DMS53 treated with DMSO at 0.1 percent for 48 hours (cell line): ENCODE results near the gene TOM1.

Experiments
- DNase-seq: peaks from one replicate; lab custom pipeline; 2025; ENCODE audit not compliant: unreplicated experiment; lab: John Stamatoyannopoulos, UW

Gene TOM1

DNA sequence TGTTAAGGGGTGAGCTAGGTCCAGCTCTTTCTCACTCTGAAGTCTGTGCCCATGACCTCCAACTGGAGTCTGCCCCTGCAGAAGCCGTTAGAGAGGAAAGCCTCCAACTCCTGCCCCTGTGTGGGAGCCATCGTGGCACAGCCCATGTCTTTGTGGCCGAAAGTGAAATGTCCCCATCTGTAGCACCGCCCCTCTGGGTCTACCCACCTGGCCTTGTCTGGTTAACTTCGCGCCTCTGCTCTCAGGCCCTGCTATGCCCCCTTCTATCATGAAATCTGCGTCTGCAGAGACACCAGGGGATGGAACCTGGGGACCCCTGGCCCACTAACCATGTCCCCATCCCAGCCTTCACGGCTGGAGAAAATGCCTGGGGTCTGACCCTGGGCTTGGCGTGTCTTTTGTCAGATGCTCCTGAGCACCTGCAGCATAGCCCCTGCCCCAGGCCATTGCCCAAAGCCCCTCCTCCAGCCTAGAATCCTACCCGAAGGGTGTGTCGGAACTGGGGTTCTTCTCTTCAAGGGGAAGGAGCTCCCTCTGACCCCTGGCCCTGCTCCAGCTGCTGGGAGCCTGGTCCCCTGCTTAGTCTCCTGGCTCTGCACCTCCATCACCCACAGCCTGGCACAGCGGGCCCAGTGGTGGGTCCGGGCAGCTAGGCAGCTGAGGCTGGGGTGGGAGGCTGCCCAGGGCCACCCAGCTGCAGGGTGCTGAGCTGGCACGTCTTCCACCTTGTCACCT lies 45.4 kb downstream of the TOM1 start:
- no peak for DNase-seq

DNA sequence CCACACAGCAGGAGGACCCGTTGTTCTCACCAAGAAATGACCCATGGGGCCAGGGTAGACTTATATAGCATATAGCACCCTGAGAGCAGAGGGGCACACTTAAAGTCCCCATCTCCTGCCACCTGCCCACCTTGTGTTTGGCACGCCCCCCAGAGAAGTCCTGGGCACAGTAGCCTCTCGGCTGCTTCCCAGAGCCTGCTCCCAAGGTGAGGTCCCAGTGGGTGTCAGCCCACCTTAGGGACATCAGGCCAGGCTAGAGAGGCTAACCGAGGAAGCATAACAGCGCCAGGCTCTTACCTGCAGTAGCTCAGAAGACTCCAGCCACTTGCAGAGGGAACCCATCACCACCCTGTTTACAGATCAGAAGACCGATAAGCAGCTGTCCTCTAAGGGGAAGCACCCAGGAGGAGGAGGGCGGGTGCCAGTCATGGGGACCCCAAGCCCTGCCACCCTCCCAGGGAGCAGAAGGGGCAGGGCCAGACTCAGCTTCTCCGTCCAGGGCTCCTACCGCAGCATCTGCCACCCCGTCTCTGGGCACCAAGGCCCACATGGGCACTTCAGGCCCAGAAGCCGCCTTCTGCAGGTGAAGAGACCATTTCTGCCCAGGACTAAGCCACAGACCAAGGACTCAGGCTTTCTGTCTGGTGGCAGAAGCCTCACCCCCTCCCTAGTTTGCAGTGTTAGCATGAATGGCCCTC lies 46.3 kb downstream of the TOM1 start:
- no peak for DNase-seq

DNA sequence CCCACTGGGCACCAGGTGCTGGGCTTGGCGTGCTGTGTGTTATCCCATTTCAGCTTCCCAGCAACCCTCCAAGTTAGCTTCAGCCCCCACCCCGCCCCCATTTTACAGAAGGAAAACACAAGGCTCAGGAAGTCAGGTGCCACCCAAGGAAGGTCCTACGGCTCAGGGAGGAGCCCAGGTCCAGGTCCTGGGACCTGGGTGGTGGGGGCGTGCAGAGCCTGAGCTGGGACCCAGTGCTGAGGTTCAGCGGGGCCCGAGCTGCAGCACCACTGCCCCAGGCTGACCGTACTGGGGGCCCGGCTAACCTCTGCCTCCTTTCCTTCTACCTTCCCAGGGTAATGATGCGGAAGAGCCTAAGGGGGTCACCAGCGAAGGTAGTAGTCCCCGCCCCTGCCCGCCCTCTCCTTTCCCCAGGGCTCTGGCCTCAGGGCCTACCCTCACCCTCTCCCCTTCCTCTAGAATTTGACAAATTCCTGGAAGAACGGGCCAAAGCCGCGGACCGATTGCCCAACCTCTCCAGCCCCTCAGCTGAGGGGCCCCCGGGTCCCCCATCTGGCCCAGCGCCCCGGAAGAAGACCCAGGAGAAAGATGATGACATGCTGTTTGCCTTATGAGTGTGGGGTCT lies 47.0 kb downstream of the TOM1 start:
- DNase-seq = no peak

DNA sequence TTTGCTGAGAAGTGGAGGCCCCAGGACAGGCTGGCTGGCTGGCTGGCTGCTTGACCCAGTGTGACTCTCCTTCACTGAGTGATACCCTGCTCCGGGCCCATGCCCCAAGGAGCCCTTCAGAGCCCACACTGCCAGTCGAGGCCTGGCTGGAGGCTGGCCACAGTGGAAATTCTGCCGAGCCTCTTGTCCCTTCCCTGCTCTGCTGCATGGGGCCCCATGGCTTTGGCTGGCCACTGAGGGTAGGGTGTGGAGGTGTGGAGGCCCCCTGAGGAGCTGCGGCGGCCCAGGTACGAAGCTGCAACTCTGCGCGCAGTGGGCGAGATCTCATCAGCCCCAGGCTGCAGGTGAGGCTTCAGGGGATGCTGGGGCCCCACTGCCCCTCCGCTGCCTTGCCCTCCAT lies 47.8 kb downstream of the TOM1 start:
- DNase-seq = no peak

DNA sequence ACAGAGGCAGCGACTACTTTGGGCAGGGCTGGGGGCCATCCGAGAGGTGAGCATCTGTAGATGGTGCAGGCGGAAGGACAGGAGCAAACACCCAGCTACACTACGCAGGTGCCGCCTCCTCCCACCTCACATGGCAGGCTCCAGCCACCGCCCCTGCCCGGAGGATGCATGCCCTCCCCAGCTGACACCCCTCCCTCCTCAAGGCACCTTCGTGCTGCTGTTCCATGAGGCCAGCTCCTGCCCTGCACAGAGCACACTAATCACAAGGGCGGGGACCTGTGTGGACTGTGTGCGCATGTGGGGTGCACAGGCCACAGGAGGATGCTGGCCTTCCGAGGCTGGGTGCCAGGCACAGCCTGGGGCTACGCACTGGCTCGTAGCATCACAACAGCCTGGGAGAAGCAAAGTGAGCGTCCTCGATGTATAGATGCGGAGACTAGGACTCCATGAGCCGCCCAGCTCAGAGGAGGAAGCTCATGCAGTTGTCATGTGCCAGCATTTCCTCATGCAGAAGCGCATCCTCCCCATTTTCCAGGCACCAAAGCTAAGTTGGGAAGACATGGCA lies 48.4 kb downstream of the TOM1 start:
- DNase-seq = no peak

DNA sequence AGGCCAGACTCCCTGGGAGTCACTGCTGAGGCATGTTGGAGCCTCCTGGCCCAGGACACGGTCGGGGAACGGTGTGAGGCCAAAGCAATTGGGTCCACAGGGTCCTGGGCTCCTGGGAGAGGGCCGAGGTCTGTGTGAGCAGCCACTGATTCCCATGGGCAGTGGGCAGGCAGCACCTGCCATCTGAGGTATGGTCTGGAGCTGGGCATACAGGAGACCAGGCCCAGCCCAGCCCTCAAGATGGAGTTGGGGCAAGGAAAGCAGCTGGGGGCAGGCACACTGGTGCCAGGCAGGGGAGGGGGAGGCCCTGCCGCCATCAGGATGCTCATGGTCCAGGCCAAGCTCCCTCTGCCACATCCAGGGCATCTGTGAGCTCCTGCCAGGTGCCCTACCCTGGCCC lies 49.0 kb downstream of the TOM1 start:
- no peak for DNase-seq

DNA sequence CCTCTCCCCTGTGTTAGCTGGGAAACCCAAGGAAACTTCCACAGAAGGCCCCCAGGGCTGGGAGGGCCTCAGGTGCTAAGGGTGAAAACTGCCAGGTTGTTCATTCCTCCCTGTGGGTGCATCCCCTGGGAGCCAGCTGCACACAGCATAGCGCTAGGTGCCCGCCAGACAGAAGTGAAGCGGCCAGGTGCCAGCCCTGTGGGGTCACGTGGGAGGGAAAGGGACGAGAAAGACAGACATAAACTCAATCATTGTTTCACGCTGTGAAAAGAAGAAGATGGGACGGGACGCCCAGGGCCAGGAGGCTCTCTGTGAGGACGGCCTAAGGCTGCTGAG lies 49.6 kb downstream of the TOM1 start:
- peak; percentile 5 for DNase-seq

DNA sequence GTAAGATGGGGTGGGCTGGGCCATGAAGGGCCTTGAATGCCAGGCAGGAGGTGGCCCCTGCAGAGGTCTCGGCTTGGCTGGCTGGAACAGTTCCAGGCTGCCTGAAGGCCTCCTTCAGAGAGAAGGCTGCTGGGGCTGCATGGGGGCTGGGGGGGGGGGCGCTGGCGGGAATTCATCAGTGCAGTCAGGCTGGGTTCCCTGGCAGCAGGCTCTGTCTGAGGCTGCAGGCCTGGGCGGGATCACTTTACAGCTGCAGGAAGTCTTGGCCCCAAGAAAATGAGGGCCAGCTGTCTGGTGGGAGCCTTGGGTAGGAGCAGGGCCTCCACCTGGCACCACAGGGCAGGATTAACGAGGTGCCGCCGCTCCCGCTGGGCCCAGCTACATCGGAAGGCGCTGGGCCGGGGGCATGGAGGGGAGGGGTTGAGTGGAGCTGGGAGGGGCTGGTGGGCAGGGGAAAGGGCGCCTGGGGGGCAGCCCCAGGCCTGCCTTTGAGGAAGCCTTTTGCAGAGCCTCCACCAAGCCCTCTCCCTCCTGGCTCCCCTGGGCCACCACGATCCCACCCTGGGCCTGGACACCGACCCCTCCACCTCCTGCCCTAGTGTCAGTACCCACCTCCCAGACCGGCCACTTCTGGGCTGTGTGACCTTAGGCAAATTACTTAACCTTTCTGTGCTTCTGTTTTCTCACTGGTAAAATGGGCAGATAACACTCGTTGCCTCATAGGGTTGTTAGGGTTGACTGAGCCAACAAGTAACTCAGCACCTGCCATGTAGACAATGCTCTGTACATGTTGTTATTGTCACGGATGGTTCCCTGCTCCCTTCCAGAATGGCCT lies 50.2 kb downstream of the TOM1 start:
- DNase-seq = peak; percentile 21

DNA sequence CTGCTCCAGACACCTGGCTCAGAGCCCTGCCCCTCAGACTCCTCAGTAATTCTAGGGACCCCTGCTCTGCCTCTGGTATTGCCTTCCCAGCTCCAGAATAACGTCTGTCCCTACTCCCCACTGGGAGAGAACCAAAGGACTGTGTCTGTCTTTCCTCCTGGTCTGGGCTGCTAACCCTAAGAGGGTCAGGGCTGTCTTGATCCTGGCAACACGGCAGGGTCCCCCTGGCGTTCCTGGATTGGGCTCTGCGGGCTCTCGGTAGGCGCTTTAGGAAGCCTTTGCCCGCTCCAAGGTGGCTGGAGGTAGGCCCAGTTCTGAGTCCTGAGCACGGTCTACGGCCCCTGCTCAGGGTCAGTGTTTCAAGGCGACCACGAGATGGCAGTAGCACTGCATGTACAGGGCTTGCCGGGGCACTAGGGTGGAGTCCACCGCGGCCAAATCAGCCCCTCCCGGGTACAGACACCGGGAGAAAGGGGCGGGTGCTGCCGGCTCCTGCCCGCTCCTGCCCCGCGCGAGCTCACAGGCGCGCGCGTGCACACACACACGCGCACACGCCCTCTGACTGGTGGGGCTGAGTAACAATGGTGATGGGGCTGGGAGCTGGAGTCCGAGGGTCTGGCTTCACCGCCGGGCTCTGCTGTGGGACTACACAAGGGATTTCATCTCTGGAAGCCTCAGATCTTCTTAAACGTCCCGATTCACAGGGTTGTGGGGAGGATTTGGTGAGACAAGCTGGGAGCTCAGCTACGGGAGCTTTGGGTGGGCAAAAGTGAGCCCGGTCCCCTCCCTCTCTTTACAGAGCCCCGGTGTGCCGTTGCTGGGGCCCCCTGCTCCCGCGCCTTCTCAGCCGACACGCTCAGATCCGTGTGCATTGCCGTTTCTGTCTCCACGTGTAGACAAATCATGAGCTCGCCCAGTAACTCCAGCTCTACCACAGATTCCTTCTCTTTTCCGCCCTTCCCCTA lies 51.1 kb downstream of the TOM1 start:
- DNase-seq = peak; percentile 55

DNA sequence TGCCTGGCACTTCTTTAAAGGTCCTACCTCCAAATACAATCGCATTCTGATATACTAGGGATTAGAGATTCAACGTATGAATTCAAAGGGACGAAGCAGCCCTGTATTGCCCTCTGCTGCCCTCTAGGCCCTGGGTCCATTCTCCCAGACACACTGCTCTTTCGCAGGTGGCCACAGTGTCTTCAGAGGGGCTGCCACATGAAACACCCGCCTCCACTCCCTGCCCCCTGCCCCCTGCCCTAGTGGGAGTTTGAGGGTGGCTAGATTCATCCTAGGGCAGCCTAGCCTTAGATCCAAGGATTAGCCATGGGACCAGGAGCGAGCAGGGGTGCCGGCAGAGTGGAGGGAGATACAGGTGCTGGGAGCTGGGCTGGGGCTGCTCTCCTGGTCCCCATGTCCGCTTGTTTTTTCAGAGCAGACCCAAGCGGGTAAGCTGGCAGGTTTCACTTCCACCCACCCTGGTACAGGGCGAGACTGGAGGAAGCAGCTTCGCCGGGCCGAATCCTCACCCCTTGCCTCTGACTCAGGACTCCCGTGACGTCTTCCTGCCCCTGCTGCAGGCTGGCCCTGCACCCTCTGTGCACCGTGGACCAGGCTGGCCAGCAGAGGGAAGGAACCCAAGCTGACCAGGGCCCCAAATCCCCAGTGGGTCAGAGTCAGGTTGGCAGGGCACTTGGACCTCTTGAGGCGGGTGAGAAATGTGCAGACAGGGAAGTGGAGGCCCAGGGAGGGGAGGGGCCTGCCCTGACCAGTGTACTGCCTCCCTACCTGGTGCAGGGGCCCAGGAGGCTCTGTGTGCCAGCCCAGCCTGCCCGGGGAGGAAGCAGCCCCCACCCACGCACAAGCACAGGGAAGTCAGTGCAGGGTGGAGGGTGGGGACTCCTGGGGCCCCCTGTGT lies 52.8 kb downstream of the TOM1 start:
- DNase-seq = peak; percentile 2

DNA sequence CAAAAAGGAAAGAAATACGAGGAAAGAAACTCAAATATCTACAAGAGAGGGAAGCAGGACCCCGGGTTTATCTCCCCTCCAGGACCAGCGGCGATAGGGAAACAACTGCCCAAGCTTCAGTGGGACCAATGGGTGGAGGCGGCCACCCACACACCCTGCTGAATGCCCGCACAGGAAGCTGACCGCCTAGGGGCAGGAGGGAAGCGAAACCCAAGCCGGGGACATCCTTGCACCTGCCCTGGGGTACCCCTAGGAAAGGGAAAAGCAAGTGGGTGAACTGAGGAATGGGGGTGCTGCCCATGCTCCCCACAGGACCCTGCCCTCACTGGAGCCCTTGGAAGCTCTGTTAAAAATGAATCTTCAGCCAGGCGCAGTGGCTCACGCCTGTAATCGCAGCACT lies 53.6 kb downstream of the TOM1 start:
- no peak for DNase-seq

DNA sequence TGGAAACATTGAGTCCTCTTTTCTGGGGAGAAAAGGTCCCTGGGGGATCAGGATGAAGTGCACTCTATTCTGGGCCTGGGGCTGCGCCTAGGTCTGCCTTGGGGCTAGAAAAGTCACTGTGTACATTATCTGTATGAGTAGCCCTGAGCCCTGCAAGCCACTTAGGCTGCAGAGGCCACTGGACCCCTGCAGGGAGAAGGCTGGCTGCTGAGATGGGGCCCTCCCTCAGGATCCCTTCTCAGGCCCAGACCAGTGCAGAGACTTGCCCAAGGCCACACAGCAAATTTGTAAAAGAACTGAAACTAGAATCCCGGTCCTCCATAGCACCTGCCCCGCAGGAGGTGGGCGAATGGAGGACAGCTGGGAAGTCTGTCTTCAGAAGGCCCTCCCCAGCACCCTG lies 54.4 kb downstream of the TOM1 start:
- no peak for DNase-seq

DNA sequence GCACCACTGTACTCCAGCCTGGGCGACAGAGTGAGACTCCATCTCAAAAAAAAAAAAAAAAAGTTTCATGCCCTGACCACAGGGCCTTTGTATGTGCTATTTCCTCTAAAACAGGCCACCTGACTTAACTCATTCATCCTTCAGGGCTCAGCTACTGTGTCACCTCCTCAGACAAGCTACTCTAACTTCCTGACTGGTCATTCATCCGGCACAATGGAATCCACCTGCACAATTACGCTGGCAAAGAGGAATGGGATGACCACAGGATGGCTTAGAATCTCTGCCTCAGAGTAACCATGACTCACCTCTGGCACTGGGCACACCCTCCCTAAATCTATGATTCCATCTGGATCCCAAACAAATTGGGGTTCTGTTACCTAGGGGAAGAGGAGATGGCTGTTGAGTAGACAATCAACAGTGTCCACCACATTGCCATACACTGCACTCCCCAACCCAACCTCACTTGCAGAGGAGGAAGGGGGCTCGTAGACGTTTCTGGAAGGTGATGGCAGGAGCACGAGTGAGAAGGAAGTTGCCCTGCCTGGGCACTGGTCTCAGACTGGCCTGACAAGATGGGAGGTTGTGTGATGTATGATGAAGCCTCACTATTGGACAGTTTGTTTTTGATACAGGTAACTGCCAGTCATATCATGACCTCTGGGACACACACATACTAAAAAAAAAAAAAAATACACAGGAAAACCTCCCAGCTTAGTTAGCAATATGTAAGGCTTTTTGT lies 58.4 kb downstream of the TOM1 start:
- no peak for DNase-seq

DNA sequence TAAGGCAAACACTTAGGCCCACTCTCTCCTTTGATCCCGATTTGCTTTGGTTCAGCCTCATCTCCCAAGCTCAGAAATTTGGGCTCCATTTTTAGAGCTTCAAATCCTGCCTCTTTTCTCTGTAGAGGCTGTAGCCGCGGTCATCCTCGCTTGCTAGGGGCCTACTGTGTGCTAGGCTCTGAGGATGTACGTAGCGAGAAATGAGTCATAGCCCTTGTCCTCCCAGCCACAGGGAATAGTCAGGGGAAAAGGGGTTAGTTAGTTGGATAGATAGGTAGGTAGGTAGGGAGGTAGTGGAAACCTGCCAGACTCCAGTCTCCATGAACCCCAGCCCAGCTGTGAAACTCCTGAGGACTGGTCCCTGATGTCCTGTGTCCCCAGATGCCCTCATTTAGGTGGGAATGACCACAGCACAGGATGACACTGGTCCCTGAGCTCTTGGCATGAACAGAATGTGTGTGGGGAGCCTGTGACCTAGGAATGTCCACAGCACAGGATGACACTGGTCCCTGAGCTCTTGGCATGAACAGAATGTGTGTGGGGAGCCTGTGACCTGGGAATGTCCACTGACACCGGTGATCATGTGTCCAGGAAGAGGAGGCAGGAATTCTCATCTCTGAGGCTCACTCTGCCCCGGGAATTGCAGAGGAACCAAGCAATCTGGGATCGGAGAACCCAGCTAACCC lies 59.8 kb downstream of the TOM1 start:
- DNase-seq = no peak

DNA sequence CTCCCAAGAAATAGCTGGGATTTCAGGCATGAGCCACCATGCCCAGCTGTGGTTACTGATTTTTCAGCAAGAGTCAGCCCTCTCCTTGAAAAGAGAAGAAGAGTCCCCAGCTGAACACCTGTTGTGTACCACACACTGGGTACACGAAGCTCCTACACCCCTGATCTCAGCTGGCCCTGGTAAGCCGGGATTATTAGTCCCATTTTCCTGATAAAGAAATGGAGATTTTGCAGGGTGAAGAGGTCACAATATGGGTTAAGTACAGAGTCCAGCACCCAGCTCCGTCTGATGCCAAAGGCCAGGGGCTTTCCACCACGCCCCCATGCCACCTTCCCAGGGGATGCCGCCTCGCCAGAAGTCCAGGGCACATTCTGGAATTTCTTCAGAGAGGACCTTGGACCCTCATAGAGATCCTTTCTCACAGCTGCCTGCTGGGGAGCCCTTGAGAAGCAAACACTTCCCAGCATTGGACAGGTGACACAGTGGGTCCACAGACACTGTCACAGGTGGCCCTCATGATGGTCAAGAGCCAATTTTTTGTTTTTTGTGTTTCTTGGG lies 61.4 kb downstream of the TOM1 start:
- DNase-seq = no peak

DNA sequence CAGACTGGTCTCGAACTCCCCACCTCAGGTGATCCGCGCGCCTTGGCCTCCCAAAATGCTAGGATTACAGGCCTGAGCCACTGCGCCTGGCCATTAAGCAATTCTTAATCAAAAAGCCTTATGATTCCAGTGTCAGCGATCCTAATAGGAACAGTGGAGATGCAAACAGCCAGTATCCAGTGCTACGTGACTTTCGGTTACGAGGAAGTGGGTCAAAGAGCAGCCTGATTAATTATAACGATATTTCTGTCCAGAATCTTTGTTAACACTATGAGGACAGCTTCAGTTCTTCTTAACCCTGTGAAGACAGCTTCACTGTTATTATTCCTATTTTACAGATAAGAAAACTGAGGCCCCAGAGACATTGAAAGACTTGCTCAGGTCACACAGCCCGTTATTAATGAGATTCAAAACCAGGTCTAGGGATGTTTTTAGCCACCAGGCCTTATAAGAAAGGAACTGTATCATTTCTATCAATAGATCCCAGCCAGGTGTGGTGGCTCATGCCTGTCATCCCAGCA lies 63.9 kb downstream of the TOM1 start:
- no peak for DNase-seq

DNA sequence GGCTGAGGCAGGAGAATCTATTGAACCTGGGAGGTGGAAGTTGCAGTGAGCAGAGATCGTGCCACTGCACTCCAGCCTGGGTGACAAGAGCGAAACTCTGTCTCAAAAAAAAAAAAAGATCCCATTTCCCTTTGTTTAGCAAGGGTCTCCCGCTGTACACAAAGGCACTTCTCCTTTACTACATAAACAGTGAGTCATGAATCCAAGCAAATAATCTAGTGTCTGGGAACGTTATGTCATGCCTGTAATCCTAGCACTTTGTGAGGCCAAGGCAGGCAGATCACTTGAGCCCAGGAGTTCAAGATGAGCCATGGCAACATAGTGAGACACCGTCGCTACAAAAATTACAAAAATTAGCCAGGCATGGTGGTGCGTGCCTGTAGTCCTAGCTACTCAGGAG lies 64.5 kb downstream of the TOM1 start:
- DNase-seq = peak; percentile 73
